Measurements from ENCODE around the gene SPATA33. TPM values are rescaled to one million over a fixed set of nuclear protein-coding genes. Genes with fewer than 3 reads are reported as not detected.

SPATA33 gene
- total RNA-seq, 1 experiment from 2014 or later, result 17.4 TPM

DNA sequence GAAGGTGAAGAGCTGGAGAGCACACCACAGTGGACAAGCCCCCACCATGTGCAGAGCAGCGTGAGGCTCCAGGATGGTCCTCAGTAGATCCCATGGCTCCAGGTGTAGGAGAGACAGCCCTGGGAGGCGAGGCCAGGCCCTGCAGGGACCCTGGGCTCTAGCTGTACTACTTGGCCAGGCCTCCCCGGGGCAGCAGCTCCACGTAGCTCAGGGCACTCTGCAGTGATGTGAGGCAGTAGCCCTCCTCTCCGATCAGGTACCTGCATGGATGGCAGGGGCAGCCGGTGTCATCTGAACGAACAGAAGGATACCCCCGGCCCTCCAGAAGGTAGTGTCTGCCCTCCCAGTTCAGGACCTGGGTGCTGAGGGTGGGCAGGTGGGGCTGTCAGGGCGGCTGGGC lies 50.1 kb downstream of the SPATA33 start:
- no CpG with 5 or more reads among the region's 9 CpGs for WGBS (ENCODE audit: extremely low coverage, insufficient read length, low lambda C conversion rate)
- H2BK5ac ChIP-seq (ENCODE audit: insufficient read length, low read length), result no peak overlapping the region

More for the DNA sequence above, 50.1 kb downstream of the SPATA33 start:
- H3K4ac ChIP-seq (ENCODE audit: low read depth, low read length), result no peak overlapping the region
- no peak overlapping the region for H4K5ac ChIP-seq (ENCODE audit: insufficient read length, low read depth, low read length)
- H4K8ac ChIP-seq (replicated peaks; ENCODE audit: insufficient read length, low read depth, low read length), result no peak overlapping the region
- TF ChIP-seq, protein P1, sequence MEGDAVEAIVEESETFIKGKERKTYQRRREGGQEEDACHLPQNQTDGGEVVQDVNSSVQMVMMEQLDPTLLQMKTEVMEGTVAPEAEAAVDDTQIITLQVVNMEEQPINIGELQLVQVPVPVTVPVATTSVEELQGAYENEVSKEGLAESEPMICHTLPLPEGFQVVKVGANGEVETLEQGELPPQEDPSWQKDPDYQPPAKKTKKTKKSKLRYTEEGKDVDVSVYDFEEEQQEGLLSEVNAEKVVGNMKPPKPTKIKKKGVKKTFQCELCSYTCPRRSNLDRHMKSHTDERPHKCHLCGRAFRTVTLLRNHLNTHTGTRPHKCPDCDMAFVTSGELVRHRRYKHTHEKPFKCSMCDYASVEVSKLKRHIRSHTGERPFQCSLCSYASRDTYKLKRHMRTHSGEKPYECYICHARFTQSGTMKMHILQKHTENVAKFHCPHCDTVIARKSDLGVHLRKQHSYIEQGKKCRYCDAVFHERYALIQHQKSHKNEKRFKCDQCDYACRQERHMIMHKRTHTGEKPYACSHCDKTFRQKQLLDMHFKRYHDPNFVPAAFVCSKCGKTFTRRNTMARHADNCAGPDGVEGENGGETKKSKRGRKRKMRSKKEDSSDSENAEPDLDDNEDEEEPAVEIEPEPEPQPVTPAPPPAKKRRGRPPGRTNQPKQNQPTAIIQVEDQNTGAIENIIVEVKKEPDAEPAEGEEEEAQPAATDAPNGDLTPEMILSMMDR (conservative IDR thresholded peaks at IDR 0.05), result no peak
- H2BK120ac ChIP-seq (ENCODE audit: low read depth, low read length, poor library complexity, severe bottlenecking), result no peak overlapping the region
- Mint-ChIP-seq H3K27ac (no peak overlapping the region), H3K36me3 (ENCODE audit: insufficient read depth in 1 of 3, low read depth in 3 of 3) (peaks cover 0 to 1% (median 0%) of the 10 kb centered on the region in 3 experiments; a peak in 1 of 7 replicates), H3K27me3 (ENCODE audit: low read depth) (peaks cover 28% of the 10 kb centered on the region), H3K4me3 (no peak overlapping the region), H3K9me3 (no peaks in the 10 kb centered on the region), H3K4me1 (peaks cover 13 to 18% of the 10 kb centered on the region in 2 experiments)
- H3K79me1 ChIP-seq (ENCODE audit: insufficient read depth, low read depth, low read length, poor library complexity, severe bottlenecking), result no peaks in the 10 kb centered on the region
- no peak overlapping the region for H3K4me2 ChIP-seq (ENCODE audit: insufficient read depth, insufficient read length, low read length)
- H4K20me1 ChIP-seq (ENCODE audit: control insufficient read depth, insufficient read depth, insufficient read length), result no peaks in the 10 kb centered on the region
- DNase-seq, result no peak
- H3K79me2 ChIP-seq (ENCODE audit: insufficient read depth, low read length), result no peaks in the 10 kb centered on the region
- no peak overlapping the region for H3K14ac ChIP-seq (ENCODE audit: insufficient read depth, low read length)
- H2BK20ac ChIP-seq (ENCODE audit: low read depth, low read length, poor library complexity, severe bottlenecking), result no peak overlapping the region
- H3K9me3 ChIP-seq (ENCODE audit: control insufficient read depth, low read depth, low read length), result no peaks in the 10 kb centered on the region
- H4K91ac ChIP-seq (ENCODE audit: insufficient read length, low read depth, low read length), result no peak overlapping the region
- no peak overlapping the region for H3K9ac ChIP-seq (ENCODE audit: extremely low read depth, insufficient read length, low read length)
- no peak overlapping the region for H3T11ph ChIP-seq (ENCODE audit: low read length)
- H3K27me3 ChIP-seq (ENCODE audit: insufficient read depth, low read length), result no peaks in the 10 kb centered on the region
- no peak overlapping the region for H3K27ac ChIP-seq (ENCODE audit: insufficient read length, low read depth, low read length)
- no peak overlapping the region for H3K18ac ChIP-seq (ENCODE audit: insufficient read length, low read depth, low read length)
- no peak overlapping the region for H2AK5ac ChIP-seq (ENCODE audit: insufficient read length, low read length)
- H3K23me2 ChIP-seq (ENCODE audit: insufficient read length, low read depth, low read length, poor library complexity, severe bottlenecking), result peaks cover 10% of the 10 kb centered on the region
- no peak overlapping the region for H2BK15ac ChIP-seq (ENCODE audit: low read depth, low read length)
- no peaks in the 10 kb centered on the region for H3K4me1 ChIP-seq (ENCODE audit: insufficient read depth, low read length)
- no peak overlapping the region for H2AFZ ChIP-seq (ENCODE audit: low read length)
- H2BK12ac ChIP-seq (ENCODE audit: insufficient read length, low read depth, low read length), result no peak overlapping the region
- no peak overlapping the region for H3K23ac ChIP-seq (ENCODE audit: insufficient read length, low read depth, low read length)
- H3K56ac ChIP-seq (ENCODE audit: insufficient read length, low read depth, low read length), result no peak overlapping the region
